GM18858 (cell line): ENCODE results near the gene TMEM108.

ENCODE experiments used
- ATAC-seq: cut with Tn5 transposase; IDR thresholded peaks from one replicate; pipeline ENCODE4 v1.9.1; 2021; ENCODE audit not compliant: unreplicated experiment

Gene TMEM108

GRCh38 chr3:133053532-133053931, 15.3 kb downstream of the TMEM108 start:
- no peak for ATAC-seq

- no peak for ATAC-seq
These were observed 16.4 kb downstream of the TMEM108 start for GRCh38 chr3:133054586-133054985.

DNA sequence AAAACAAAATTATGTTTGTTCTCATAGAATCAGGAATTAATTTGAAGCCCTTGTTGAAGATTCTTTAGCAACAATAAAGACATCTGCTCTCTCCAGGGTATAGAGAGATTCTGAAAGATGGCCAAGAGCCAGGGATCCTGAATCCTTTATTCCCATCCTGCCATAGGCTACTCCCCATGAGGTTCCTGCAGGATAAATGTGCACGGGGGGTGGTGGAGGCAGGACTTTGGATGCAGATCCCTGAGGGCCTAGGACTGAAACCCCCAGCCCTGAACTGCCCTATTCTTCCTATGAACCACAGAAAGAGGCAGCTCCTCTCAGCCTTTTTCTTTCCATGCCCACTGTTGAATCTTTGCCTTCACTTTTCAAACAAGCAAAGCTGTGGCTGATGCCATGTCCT, 17.1 kb downstream of the TMEM108 start:
- no peak for ATAC-seq

DNA sequence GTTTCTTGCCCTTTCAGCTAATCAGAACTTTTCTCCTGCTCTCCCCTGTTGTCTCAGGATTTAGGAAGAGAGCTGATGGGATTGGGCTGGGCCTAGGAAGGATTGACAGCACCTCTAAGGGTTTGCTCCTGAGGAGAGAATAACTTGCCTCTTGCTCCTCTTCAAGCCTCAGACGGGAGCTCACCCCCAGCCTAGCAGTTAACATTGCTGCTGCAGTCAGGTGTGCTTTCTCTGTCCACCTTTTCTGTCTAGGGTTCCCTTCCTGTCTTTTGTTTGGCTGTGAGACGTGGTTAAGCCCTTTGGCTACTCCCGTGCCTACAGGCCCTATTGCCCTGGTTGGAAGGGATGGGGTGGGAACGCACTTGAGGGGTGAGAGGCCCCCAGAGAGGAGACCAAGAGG, 20.1 kb downstream of the TMEM108 start:
- no peak for ATAC-seq

- no peak for ATAC-seq
These were observed 20.6 kb downstream of the TMEM108 start for GRCh38 chr3:133058831-133059230.

GRCh38 chr3:133065193-133065961, 27.2 kb downstream of the TMEM108 start:
- ATAC-seq, result no peak

DNA sequence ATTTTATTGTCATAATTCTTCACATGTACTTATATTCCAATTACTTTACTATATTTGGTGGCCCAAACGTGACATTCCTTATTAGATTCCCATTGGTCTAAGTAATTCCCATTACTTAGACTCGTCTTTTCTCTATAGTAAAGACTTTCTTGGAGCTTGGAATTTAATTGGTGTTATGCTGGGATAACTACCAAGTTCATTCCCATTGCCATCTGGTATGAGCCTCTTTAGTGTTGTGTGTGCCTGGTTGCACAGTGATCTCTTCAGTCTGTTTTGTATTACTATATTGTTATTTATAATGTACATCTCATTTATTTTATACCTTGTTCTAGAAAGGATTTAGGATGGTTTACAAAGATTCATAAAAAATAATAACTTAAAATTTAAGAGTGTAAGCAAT, 27.8 kb downstream of the TMEM108 start:
- no peak for ATAC-seq

GRCh38 chr3:133069556-133070286, 31.5 kb downstream of the TMEM108 start:
- no peak for ATAC-seq

DNA sequence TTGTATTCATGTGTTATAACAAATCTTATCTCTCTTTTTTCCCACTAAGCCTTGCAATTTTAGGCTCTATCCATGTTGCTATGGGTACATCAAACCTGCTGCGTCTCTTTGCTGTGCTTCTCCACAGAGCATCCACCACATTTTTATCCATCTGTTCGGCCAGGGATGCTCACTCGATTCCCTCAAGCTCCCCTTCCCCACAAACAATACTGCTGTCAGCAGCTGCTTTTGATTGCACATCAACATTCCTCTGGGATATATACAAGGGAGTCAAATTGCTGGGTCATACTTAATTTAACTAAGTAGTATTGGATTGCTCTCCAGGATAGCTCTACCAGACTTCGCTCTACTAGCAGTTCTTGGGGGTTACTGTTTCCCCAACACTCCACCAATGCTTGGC, 36.8 kb downstream of the TMEM108 start:
- ATAC-seq, result no peak

GRCh38 chr3:133077688-133078087, 39.5 kb downstream of the TMEM108 start:
- no peak for ATAC-seq

DNA sequence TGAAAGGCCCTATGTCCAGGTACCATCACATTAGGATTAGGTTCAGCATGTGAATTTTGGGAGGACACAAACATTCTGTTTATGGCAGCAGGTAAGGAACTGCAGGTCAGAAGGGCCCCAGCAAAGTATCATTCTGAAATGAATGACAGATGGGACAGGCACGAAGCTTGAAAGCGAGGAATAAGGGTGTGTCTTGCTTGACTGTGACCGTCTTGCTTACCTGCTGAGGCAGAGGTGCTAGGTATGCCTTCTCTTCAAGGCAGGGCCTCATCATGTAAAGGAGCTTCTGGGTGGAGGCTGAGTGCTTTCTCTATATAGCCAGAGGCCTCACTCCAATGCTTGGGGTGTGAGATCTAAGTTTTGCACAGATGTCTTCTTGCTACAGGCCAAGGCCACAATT, 41.4 kb downstream of the TMEM108 start:
- ATAC-seq, result no peak

GRCh38 chr3:133081016-133081415, 42.8 kb downstream of the TMEM108 start:
- no peak for ATAC-seq

DNA sequence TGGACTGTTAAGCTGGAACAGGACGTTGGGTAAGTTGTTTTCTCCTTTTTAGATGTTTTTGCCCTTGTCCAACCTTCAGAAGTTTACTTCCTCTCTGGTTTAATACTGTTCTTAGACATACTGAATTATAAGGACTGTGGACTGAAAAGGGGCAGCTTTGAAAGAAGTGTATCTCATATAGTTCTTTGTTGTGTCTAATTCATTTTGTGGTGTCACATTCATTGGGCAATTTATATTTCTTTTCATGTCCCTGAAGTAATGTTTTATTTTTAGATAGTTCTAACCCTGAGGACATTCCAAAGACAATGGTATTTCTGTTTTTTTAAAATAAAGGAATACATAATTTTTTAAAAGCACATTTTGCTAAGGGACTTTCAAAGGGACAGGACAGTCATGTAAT, 45.2 kb downstream of the TMEM108 start:
- ATAC-seq, result no peak

- ATAC-seq, result no peak
These were observed 51.8 kb downstream of the TMEM108 start for GRCh38 chr3:133089906-133090485.

- ATAC-seq, result no peak
These were observed 54.5 kb downstream of the TMEM108 start for GRCh38 chr3:133092681-133093080.

DNA sequence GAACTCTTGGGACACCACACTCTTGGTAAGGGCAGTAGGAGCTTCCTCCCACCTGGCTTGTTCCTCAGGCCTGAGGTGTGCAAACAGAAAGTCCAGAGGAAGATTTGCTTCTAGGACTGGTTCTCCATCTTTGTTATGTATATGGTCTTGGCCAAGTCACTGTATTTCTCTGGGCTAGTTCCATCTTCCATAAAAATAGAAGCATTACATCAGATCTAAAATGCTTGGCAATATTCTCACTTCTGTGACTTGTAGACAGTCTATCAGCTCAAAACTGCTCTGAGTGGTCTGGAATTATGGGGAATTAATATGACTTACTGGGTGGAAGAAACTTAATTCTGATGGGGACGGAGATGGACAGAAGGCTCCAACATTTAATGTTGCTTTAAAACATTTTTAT, 55.2 kb downstream of the TMEM108 start:
- no peak for ATAC-seq

DNA sequence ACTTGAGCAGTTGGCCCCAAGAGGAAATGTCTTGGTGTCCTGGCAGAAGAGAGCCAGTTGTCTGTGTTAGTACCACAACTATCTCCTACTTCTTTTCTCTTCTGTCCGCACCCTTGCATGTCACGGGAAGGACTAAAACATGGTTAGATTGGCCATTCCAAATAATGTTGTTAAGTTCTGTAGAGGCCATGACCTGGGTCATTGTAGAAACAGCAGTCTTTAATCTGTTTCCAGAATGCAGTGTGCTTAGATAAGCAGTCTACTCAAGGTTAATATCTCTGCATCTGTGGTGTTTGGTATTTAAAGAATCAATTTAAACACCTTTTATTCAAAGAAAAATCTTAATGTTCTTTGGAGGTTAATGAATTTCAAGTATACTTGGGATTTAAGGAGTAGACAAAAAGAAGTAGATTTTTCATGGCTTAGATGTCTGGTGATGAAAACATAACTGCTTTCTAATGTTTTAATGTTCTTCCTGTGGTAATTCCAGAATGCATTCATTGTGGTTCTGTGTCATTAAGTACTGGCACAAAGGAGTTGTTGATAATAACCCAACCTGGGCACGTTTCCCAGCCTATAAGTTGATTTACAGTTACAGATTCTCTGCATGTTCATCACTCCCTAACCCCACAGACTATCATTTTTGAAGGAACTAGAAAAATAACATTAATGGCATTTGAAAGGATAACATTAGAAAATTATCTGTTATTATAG, 58.9 kb downstream of the TMEM108 start:
- ATAC-seq, result no peak

GRCh38 chr3:133103706-133104105, 65.5 kb downstream of the TMEM108 start:
- no peak for ATAC-seq

GRCh38 chr3:133106169-133106568, 68.0 kb downstream of the TMEM108 start:
- ATAC-seq, result no peak

DNA sequence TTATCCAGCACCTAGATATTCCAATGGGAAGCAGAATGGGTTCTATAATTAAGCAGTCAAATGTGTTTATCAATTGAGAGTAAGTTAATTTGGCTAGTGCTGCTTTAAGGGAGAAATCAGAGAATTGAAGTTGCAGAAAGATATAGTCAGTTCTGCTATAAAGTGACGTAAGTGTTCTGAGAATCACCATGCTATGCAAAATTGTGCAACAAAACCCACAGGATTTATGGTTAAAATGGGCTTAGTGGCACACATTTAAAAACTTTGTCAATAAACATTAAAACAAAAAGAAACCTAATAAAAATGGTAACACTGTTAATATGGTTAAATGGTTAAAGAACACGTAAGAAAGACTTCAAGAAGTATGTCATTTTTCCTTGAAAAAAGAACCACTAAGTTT, 74.5 kb downstream of the TMEM108 start:
- no peak for ATAC-seq

DNA sequence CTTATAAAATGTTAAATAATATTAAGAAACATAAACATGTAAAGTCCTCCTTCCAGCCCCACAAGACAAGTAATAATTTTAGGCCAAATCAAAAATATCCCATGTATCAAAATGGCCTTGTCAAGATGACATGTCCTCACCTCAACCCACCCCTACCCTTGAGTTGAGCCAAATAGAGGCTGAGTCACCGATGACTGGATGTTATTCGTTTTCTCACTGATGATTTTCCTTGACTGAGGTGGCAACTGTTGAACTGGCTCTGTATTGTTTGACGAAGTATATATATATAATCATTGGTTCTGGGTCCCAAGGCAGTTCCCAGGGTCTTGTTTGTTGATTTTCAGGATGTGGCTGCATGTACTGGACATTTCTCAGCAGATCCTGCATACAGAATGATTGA, 75.3 kb downstream of the TMEM108 start:
- ATAC-seq, result no peak
